Spinal cord (tissue), 10 donors: ENCODE measurements around the gene LRMDA. TPM values are rescaled to one million over a fixed set of nuclear protein-coding genes. Genes with fewer than 3 reads are reported as not detected.

ENCODE experiments used
- DNase-seq, 6 donors: peaks; one replicate each; pipeline versions ENCODE4 v3.0.0 to v3.0.0-alpha.2; 2013 to 2015; ENCODE audit warnings: low spot score in 6 of 6, low read depth in 4 of 6
- H3K27ac ChIP-seq: one replicate; pipeline ENCODE4 v1.5.1; 2013; ENCODE audit warnings: low read depth, low read length, control low read depth
- H3K27me3 ChIP-seq: one replicate; pipeline ENCODE4 v1.6.1; 2013; ENCODE audit warnings: low read length; ENCODE audit not compliant: control insufficient read depth, insufficient read depth
- H3K36me3 ChIP-seq: one replicate; pipeline ENCODE4 v1.6.1; 2013; ENCODE audit warnings: low read length; ENCODE audit not compliant: control insufficient read depth, insufficient read depth
- H3K4me1 ChIP-seq: one replicate; pipeline ENCODE4 v1.6.1; 2013; ENCODE audit warnings: low read length; ENCODE audit not compliant: control insufficient read depth, insufficient read depth
- H3K4me3 ChIP-seq: one replicate; pipeline ENCODE4 v1.5.1; 2013; ENCODE audit warnings: low read depth, low read length, control low read depth
- H3K9me3 ChIP-seq: one replicate; pipeline ENCODE4 v1.6.1; 2013; ENCODE audit warnings: low read length; ENCODE audit not compliant: control insufficient read depth, insufficient read depth
- WGBS: methylation state at CpG from one replicate; pipeline ENCODE4 v1.1.5; 2013; ENCODE audit warnings: missing lambda C conversion rate; ENCODE audit not compliant: insufficient coverage; 5-methylcytosine and 5-hydroxymethylcytosine counted together
- polyA plus RNA-seq, 2 donors: library from polyadenylated mRNA; unstranded; fragments of 120-200 nt; gene quantifications; one replicate each; pipeline ENCODE4 v1.2.1, GENCODE V29; 2013; ENCODE audit not compliant: insufficient read length in 2 of 2
- total RNA-seq, 2 donors: library from RNA; depleted of rRNA in 1 of 2; stranded (reverse); fragments of 120-200 nt in 1 of 2; fragments of >200 nt in 1 of 2; gene quantifications; one replicate each; pipeline versions ENCODE4 v1.2.3 to v1.2.4, GENCODE V29; 2013 to 2014
- donor health status: healthy.

The LRMDA gene
- total and polyA plus RNA-seq, 4 donors = 5.6 to 9.9 (median 7.2) TPM

GRCh38 chr10:76440426-76440825, 1009.0 kb downstream of the LRMDA start:
- WGBS = no CpG with 5 or more reads among the region's 5 CpGs
- H3K9me3 ChIP-seq = no peaks in the 10 kb centered on the region
- no peaks in the 10 kb centered on the region for H3K27me3 ChIP-seq
- H3K4me3 ChIP-seq = no peak overlapping the region
- no peak for DNase-seq
- no peak overlapping the region for H3K27ac ChIP-seq
- peaks cover 3% of the 10 kb centered on the region for H3K4me1 ChIP-seq
- no peaks in the 10 kb centered on the region for H3K36me3 ChIP-seq

GRCh38 chr10:76442113-76442512, 1010.7 kb downstream of the LRMDA start:
- Histone ChIP-seq H3K9me3 (no peaks in the 10 kb centered on the region), H3K4me1 (no peaks in the 10 kb centered on the region), H3K27ac (no peak overlapping the region), H3K36me3 (no peaks in the 10 kb centered on the region), H3K4me3 (no peak overlapping the region), H3K27me3 (no peaks in the 10 kb centered on the region)
- DNase-seq = no peak
- WGBS = no CpG with 5 or more reads among the region's 5 CpGs

DNA sequence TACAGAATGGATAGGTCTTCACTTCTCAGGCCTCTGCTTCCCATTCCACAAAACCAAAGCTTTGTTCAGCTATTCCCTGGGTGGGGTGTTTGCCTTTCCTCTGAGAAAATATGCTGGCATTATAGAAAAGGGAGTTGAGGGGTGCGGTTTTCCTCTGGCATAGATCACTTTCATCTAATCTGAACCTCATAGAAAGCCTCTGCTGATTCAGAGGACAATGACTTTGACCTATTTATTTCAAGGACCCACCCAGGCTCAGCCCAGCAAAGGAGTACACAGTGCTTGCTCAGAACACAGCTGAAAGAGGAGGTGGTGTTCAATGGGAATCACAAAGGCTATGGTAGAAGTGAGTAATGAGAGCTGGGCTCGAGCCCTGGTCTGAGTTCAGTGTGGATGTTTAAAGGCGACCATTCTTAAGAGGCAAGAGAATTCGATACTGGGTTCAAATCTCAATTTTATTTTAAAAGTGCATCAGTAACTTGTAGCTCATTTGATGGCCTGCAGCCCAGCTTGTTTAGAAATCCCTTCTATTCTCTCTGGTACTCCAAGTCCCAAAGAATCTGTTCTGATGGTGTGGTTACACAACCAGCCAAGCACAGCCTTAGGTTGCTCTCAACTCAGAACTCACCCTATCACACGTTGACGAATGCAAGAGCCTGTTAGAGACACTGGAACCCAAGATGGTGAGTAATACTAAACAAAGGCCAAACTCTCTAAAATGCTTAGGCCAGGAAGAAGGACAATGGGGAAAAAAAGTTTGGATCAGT, 1012.8 kb downstream of the LRMDA start:
- Histone ChIP-seq H3K4me3 (no peak overlapping the region), H3K27ac (no peak overlapping the region), H3K36me3 (no peaks in the 10 kb centered on the region), H3K27me3 (no peaks in the 10 kb centered on the region), H3K4me1 (no peaks in the 10 kb centered on the region), H3K9me3 (no peaks in the 10 kb centered on the region)
- DNase-seq = no peak
- WGBS = 87% methylated on average over 5 of the region's 6 CpGs

GRCh38 chr10:76447578-76447977, 1016.2 kb downstream of the LRMDA start:
- no peak overlapping the region for H3K4me3 ChIP-seq
- whole genome bisulfite sequencing = no CpG with 5 or more reads among the region's 1 CpG

GRCh38 chr10:76451911-76452310, 1020.5 kb downstream of the LRMDA start:
- Histone ChIP-seq H3K36me3 (no peaks in the 10 kb centered on the region), H3K9me3 (no peaks in the 10 kb centered on the region), H3K4me1 (no peaks in the 10 kb centered on the region), H3K27ac (no peak overlapping the region), H3K4me3 (no peak overlapping the region), H3K27me3 (no peaks in the 10 kb centered on the region)
- WGBS = no CpG with 5 or more reads among the region's 2 CpGs
- no peak for DNase-seq

More at GRCh38 chr10:76447578-76447977, 1016.2 kb downstream of the LRMDA start:
- no peaks in the 10 kb centered on the region for H3K4me1 ChIP-seq
- H3K27me3 ChIP-seq = no peaks in the 10 kb centered on the region
- no peaks in the 10 kb centered on the region for H3K9me3 ChIP-seq
- no peak overlapping the region for H3K27ac ChIP-seq
- no peaks in the 10 kb centered on the region for H3K36me3 ChIP-seq
- DNase-seq = no peak

DNA sequence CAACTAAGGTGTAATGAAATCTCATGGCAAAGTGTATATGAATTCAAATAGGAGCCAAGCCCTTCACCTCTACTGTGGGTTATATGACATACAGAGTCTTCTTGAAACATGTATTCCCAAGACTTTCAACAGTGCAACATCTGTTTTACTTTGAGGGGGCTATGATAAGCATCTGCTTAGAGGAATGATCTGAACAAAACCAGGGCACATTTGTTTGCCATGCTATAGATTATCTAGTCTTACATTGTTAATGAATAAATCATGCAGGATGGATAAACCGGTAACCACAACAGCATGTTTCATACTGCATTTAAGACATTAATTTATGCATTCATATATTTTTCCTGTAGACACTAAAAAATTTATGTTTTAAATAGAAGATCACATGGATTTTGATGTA, 1021.9 kb downstream of the LRMDA start:
- no peaks in the 10 kb centered on the region for H3K4me1 ChIP-seq
- H3K27me3 ChIP-seq = no peaks in the 10 kb centered on the region
- no peak for DNase-seq
- no peak overlapping the region for H3K4me3 ChIP-seq
- no CpG with 5 or more reads among the region's 1 CpG for WGBS
- no peaks in the 10 kb centered on the region for H3K36me3 ChIP-seq
- no peak overlapping the region for H3K27ac ChIP-seq
- no peaks in the 10 kb centered on the region for H3K9me3 ChIP-seq

- no peak for DNase-seq
- Histone ChIP-seq H3K4me3 (no peak overlapping the region), H3K36me3 (no peaks in the 10 kb centered on the region), H3K9me3 (no peaks in the 10 kb centered on the region), H3K27ac (no peak overlapping the region), H3K27me3 (no peaks in the 10 kb centered on the region), H3K4me1 (no peaks in the 10 kb centered on the region)
- no CpG with 5 or more reads among the region's 4 CpGs for WGBS
These were observed 1022.6 kb downstream of the LRMDA start for GRCh38 chr10:76453997-76454396.

GRCh38 chr10:76454506-76455140, 1023.2 kb downstream of the LRMDA start:
- H3K9me3 ChIP-seq = no peaks in the 10 kb centered on the region
- no peaks in the 10 kb centered on the region for H3K36me3 ChIP-seq
- H3K27ac ChIP-seq = no peak overlapping the region
- H3K4me1 ChIP-seq = no peaks in the 10 kb centered on the region
- H3K4me3 ChIP-seq = no peak overlapping the region
- DNase-seq = no peak
- no peaks in the 10 kb centered on the region for H3K27me3 ChIP-seq
- 60% methylated on average over 1 of the region's 5 CpGs for WGBS

DNA sequence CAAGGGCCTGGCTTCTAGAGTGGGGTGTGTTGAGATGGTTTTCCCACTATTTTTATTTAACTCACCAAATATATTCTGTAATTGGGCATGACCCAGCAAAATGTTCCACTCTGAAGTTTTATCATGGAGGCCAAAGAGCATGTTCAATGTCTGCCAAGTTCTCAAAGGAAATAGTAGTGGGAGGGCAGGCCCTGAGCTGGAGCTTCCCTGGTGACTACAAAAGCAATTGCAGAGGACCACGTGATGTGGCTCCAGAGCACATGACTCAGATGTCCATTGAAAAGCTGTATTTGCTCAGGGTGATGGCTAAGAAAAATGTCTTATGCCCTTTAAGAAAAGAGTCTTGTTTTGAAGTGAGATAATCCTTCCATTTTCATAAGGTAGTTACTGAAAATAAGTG, 1024.8 kb downstream of the LRMDA start:
- Histone ChIP-seq H3K4me3 (no peak overlapping the region), H3K4me1 (no peaks in the 10 kb centered on the region), H3K9me3 (no peaks in the 10 kb centered on the region), H3K27ac (no peak overlapping the region), H3K27me3 (no peaks in the 10 kb centered on the region), H3K36me3 (no peaks in the 10 kb centered on the region)
- DNase-seq = no peak
- WGBS = 78% methylated on average over 1 of the region's 1 CpG
